ENCODE data around the gene SND1.

Gene SND1

GRCh38 chr7:128073671-128074310 lies 421.8 kb downstream of the SND1 start:
- no peak for DNase-seq (ENCODE audit: low spot score)

DNA sequence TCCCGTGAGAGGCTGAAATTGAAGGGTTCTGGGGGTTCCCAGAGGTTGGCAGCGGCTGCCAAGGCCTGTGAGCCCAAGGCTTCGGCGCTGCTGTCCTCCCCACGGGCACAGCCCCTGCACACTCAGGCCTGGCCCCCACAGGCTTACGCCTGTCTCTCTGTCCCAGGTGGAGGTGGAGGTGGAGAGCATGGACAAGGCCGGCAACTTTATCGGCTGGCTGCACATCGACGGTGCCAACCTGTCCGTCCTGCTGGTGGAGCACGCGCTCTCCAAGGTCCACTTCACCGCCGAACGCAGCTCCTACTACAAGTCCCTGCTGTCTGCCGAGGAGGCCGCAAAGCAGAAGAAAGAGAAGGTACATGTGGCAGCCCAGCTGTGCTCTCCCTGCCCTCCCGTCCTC lies 422.3 kb downstream of the SND1 start:
- no peak for DNase-seq (ENCODE audit: low spot score)

- no peak for DNase-seq (ENCODE audit: low spot score)
Measured at GRCh38 chr7:128074736-128075135, 422.7 kb downstream of the SND1 start.

DNA sequence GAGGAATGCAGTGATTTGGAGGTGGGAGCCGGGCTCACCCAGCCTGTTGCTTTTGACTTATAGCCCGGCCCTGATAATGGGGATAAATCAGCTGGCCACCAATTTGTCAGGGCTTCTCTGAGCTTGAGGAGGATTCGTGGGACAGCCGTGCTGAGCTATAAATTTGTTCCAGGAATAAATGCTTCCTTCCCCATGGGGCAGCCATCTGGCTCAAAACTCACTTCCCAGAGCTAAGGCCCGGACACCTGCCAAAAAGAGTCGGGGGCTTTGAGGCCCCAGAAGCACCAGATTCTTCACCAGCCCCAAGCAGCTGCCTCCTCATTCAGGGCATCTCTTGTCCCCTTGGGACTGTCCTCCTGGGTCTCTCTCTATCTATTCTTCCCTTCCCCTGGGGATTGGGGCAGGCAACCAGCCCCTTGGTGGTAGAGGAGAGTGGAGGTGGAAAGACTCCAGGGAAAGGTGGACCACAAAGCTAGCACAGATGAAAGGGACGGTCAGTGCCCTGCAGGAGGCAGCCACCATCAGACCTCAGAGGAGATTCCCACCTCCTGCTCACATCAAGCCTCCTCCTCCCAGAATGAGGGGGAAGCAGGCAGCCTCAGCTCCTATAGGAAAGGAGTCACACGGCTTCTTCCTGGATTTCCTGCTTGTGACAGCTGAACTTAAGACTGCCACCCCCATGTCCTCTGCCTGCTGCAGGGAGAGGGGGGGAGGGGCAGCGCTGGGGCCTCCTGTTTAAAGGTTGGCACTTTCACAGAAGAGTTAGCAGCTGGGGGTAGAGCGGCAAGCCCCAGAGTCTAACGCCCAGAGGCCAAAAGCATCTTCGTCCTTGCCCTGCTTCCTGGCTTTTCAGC lies 423.5 kb downstream of the SND1 start:
- no peak for DNase-seq (ENCODE audit: low spot score)

DNA sequence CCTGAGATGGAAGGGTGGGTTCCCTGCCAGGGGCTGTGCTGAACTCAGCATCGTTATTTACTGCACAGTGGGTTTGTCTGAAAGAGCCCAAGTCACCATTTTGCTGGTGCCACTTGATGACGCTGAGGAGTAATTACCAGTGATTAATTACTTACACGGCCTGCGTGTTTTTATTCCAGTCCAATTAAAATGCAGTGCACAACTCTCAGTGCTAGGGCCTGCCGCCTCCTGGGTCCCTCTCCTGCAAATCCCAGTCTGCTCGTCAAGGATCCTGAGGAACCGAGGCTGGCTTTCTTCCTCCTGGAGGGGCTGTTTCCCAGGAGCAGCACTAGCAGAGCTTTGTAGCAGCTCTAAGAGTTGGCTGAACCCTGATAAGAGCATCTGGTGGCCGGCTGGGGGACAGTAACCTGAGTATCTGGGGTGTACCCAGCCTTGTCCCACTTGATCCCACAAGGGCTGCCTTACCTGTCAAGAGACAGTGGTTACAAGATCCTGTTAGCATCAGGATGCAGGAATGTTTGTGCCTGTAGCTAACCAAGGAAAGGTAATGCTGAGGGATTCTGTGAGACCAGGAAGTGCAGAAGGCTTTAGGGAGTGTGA lies 424.3 kb downstream of the SND1 start:
- no peak for DNase-seq (ENCODE audit: low spot score)

DNA sequence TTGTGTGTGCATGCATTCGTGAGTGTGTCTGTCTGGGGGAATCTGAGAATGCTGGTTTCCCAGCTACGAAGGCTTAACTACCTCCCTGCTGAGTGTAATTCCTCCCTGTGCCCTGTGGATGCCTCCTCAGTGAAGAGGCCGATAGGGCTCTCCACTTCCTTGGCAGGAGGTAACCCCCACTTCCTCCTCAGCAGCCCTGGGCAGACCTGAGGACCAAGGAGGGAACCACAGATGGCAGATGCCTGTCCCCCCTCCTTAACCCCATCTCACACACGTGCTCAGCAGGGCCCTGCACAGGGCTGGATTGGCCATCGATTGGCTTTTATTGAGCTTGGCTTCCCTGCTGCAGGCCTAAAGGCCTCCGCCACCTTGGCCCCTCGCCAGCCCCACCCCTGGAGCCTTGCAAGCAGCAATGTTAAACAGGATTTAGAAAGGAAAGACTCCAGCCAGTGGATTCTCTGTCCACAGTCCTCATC lies 424.8 kb downstream of the SND1 start:
- DNase-seq (ENCODE audit: low spot score) = no peak

GRCh38 chr7:128078309-128078708 lies 426.3 kb downstream of the SND1 start:
- DNase-seq (ENCODE audit: low spot score) = no peak

- no peak for DNase-seq (ENCODE audit: low spot score)
Measured at GRCh38 chr7:128080169-128080568, 428.2 kb downstream of the SND1 start.

DNA sequence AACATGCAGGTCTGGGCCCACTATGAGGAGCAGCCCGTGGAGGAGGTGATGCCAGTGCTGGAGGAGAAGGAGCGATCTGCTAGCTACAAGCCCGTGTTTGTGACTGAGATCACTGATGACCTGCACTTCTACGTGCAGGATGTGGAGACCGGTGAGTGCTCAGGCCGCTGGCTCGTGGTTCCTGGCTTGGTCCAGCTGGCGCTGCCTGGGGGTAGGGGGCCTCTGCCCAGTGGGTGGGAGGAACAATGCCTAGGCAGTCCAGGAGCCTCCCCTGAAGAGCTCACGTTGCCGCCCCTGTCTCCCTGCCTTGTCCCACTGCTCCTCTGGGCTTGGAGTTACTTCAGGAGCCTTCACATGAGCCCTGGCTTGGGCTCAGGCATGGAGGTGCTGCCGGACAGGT lies 429.4 kb downstream of the SND1 start:
- no peak for DNase-seq (ENCODE audit: low spot score)

- no peak for DNase-seq (ENCODE audit: low spot score)
Measured at GRCh38 chr7:128081808-128082207, 429.8 kb downstream of the SND1 start.

- no peak for DNase-seq (ENCODE audit: low spot score)
Measured at GRCh38 chr7:128082431-128082830, 430.4 kb downstream of the SND1 start.

DNA sequence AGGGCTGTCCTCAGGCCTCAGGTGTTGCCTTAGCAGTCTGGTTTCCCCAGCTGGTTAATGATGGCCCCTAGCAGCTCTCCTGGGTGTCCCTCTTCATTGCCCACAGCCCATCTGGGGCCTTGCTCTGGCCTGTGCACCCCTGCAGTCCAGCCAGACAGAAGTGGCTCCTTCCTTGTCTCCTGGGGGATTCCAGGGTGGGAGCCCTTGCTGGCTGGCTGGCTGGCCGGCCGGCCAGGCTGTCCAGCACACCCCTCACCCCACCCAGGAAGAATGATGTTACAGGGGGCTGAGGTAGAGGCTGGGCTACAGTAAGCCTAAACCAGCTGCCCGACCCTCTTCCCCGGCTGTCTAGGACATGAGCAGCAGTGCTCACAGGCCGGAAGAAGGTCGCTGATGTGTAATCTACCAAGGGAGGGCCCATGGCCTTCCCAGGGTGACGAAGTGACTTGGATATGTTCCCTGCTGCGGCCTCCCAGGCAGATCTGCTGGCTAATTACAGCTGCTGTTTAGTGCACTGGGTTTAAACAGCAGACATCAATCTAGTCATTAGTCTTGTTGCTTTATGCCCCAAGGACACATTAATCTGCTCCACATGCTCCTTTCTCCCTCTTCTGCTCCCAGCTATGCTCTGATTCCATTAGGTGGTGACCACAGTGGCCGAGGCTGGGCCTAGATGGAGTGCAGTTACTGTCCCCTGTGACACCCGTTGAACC lies 433.1 kb downstream of the SND1 start:
- peak; percentile 64 for DNase-seq (ENCODE audit: low spot score)

DNA sequence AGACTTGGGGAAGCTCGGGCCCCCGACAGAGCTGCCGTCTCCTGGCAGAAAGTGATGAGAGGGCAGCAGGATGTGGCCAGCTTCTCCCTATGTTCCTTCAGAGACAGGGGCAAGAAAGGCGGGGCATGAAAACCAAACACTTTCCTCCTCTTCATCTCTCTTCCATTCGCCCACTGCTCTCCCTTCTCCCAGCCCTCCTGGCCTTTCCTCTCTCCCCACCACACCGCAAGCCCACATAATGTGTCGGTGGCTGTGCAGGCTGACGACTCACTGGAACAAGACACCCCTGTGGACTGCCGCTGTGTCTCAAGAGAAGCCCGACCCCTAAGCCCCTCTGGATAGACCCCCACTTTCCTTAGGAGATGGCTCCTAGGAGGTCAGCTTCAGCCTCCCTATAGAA lies 438.5 kb downstream of the SND1 start:
- no peak for DNase-seq (ENCODE audit: low spot score)

GRCh38 chr7:128091106-128091505 lies 439.1 kb downstream of the SND1 start:
- DNase-seq (ENCODE audit: low spot score) = peak; percentile 17

- DNase-seq (ENCODE audit: low spot score) = no peak
Measured at GRCh38 chr7:128092221-128092620, 440.2 kb downstream of the SND1 start.

GRCh38 chr7:128093614-128094570 lies 441.9 kb downstream of the SND1 start:
- DNase-seq (ENCODE audit: low spot score) = no peak

DNA sequence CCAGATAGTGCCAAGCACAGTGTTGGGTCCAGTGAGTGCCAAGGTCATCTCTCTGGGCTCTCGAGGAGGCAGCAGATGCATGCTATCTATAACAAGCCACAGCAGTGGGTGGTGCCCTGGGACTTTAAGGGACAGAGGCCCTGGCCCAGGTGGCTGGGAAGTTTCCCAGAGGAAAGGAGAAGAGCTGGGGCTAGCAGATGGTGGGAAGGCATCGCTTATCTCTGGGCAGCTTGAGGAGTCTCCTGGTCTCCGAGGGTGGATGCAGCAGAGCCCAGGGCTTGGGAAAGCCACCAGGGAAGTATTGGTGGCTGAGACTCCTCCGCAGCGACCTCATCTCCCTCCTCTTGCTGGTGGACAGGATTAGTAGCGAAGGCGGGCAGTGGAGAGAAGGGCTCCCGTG lies 442.7 kb downstream of the SND1 start:
- no peak for DNase-seq (ENCODE audit: low spot score)

DNA sequence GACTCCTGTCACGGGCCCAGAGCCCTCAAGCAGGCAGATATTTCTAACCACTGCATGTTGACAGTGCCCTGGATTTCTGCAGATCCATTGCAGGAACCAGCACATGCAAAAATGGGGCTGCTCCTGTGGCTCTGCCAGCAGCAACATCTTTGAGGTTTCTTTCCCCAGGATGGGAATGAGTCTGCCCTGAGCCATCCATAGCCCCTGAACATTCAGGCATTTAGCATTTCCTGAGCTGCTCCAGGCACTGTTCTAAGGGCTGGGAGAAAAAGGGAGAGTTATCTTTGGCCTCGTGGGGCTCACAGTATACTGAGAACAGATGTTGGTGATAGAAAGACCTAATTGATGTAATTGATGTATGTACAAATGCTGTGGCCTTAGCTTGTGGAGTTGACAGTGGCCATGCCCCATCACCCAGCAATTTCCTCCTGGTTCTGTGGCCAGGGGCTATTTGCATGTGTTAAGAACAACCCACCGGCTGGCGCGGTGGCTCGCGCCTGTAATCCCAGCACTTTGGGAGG lies 445.3 kb downstream of the SND1 start:
- peak; percentile 33 for DNase-seq (ENCODE audit: low spot score)

GRCh38 chr7:128098629-128099028 lies 446.6 kb downstream of the SND1 start:
- no peak for DNase-seq (ENCODE audit: low spot score)

- no peak for DNase-seq (ENCODE audit: low spot score)
Measured at GRCh38 chr7:128099204-128099671, 447.2 kb downstream of the SND1 start.
